Endothelial cell of umbilical vein (primary cell): ENCODE measurements around the gene LDLRAD2.

ENCODE experiments used
- EZH2 ChIP-seq: IDR thresholded peaks from 2 replicates; pipeline ENCODE4 v1.6.1; 2012; ENCODE audit warnings: borderline replicate concordance, low read depth, mild to moderate bottlenecking, moderate library complexity, low read length, inconsistent platforms; ENCODE audit not compliant: severe bottlenecking
- GATA2 ChIP-seq: IDR thresholded peaks from 2 replicates; pipeline ENCODE4 v1.7.0; 2011; ENCODE audit warnings: low read depth, mild to moderate bottlenecking, moderate library complexity, mixed read lengths, low read length; ENCODE audit not compliant: insufficient read length, insufficient read depth
- MYC ChIP-seq: IDR thresholded peaks from one replicate; pipeline ENCODE4 v1.6.1; 2011; ENCODE audit warnings: mild to moderate bottlenecking, low read depth, low read length
- POLR2A ChIP-seq: IDR thresholded peaks from 2 replicates; pipeline ENCODE4 v1.6.1; 2012; ENCODE audit warnings: low read depth, mild to moderate bottlenecking, control low read depth, low read length
- POLR2AphosphoS5 ChIP-seq: IDR thresholded peaks from 2 replicates; pipeline ENCODE4 v1.6.1; 2012; ENCODE audit warnings: low read depth, mild to moderate bottlenecking, control low read depth, low read length, moderate library complexity; ENCODE audit not compliant: insufficient read depth
- TF ChIP-seq, protein P1 (sequence below), 2 donors: IDR thresholded peaks; 1 replicate in 1 of 2; 2 replicates in 1 of 2; pipeline ENCODE4 v1.5.1; 2011; ENCODE audit warnings: low read length in 2 of 2, mild to moderate bottlenecking in 2 of 2, moderate library complexity in 2 of 2, control low read depth in 1 of 2, inconsistent platforms in 1 of 2, low read depth in 1 of 2; ENCODE audit not compliant: insufficient read depth in 1 of 2; ENCODE audit errors: extremely low read depth in 1 of 2

DNA sequence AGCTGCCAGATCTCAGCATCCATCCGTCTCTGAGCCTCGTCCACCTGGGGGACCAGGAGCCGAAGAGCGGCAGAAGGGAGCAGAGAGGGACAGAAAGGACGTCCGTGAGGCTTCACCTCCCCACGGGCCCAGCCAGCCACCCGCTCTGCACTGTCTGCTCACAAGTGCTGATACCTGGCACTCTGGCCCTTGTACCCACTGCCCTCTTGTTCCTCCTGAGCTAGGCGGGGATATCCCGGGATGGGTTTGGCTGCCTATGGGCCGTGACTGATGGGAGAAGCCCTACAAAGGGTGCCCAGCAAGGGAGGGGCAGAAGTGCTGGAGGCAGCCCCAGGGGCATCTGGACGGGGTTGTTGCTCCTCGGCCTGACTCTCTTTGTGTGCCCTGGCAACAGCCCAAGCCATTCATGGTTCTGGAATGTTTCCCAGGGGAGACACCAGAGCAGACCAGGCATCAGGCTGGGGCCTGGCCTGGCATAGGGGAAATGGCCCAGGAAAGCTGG is 57.6 kb downstream of the LDLRAD2 start:
- TF ChIP-seq, protein P1, sequence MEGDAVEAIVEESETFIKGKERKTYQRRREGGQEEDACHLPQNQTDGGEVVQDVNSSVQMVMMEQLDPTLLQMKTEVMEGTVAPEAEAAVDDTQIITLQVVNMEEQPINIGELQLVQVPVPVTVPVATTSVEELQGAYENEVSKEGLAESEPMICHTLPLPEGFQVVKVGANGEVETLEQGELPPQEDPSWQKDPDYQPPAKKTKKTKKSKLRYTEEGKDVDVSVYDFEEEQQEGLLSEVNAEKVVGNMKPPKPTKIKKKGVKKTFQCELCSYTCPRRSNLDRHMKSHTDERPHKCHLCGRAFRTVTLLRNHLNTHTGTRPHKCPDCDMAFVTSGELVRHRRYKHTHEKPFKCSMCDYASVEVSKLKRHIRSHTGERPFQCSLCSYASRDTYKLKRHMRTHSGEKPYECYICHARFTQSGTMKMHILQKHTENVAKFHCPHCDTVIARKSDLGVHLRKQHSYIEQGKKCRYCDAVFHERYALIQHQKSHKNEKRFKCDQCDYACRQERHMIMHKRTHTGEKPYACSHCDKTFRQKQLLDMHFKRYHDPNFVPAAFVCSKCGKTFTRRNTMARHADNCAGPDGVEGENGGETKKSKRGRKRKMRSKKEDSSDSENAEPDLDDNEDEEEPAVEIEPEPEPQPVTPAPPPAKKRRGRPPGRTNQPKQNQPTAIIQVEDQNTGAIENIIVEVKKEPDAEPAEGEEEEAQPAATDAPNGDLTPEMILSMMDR (IDR thresholded peaks at IDR 0.05; ENCODE audit: extremely low read depth in 1 of 2, insufficient read depth in 1 of 2, low read depth in 1 of 2, low read length in 2 of 2) = no peak
- TF ChIP-seq GATA2 (no peak), EZH2 (no peak), POLR2A (peak; percentile 13), POLR2AphosphoS5 (peak; percentile 16), MYC (no peak)
